ENCODE measurements around the gene TEX36.

- no peak for TF ChIP-seq CTCF (IDR thresholded peaks at IDR 0.05)
- no peak for TF ChIP-seq POLR2AphosphoS5 (IDR thresholded peaks at IDR 0.05; ENCODE audit: low read depth, low read length)
- no peak for TF ChIP-seq SIN3A (IDR thresholded peaks at IDR 0.05; ENCODE audit: borderline replicate concordance, insufficient read depth, low read depth, low read length)
These were observed 26.1 kb upstream of the TEX36 start for GRCh38 chr10:125708971-125709503.
